ENCODE results near the gene ERBB3. TPM values are rescaled to one million over a fixed set of nuclear protein-coding genes. Genes with fewer than 3 reads are reported as not detected.
"Not testable (repeated sequence)": the region's sequence is repeated elsewhere in the genome, so short reads cannot be mapped to it uniquely, and the experiment has no call there.

Gene ERBB3
- total RNA-seq, 4 donors from 2014 or later = 13.9 to 25.0 (median 19.0) TPM

- TF ChIP-seq CTCF (IDR thresholded peaks at IDR 0.05) = no peak
- TF ChIP-seq EP300 (IDR thresholded peaks at IDR 0.05) = no peak
- TF ChIP-seq POLR2A (IDR thresholded peaks at IDR 0.05; ENCODE audit: low read depth) = no peak
- no peak for TF ChIP-seq POLR2AphosphoS5 (IDR thresholded peaks at IDR 0.05)
- Histone ChIP-seq H3K4me1 (peaks cover 13 to 17% (median 13%) of the 10 kb centered on the region in 4 donors), H3K9me3 (no peaks in the 10 kb centered on the region), H3K4me3 (no peak overlapping the region), H3K36me3 (peaks cover 17 to 54% (median 39%) of the 10 kb centered on the region in 4 donors), H3K27ac (replicated peaks in 1 of 4) (no peak overlapping the region), H3K27me3 (no peaks in the 10 kb centered on the region)
- DNase-seq (ENCODE audit: extremely low spot score) = no peak
- intact Hi-C loops (cut with DNase I) = loop anchor here (10.0 kb wide), 1 partner anchor 293 kb away; the partner anchor contains the start of gene GDF11
- WGBS = 54% methylated on average over 2 of the region's 2 CpGs
Measured at GRCh38 chr12:56038022-56038655, 41.8 kb upstream of the ERBB3 start.

- H3K4me3 ChIP-seq = no peak overlapping the region
- 100% methylated on average over 1 of the region's 1 CpG for WGBS
- H3K27me3 ChIP-seq = no peaks in the 10 kb centered on the region
- H3K9me3 ChIP-seq = no peaks in the 10 kb centered on the region
- H3K27ac ChIP-seq (replicated peaks in 1 of 4) = no peak overlapping the region
- DNase-seq (ENCODE audit: extremely low spot score) = no peak
- peaks cover 19 to 54% (median 39%) of the 10 kb centered on the region in 4 donors for H3K36me3 ChIP-seq
- peaks cover 15 to 24% (median 20%) of the 10 kb centered on the region in 4 donors for H3K4me1 ChIP-seq
- intact Hi-C loops (cut with DNase I) = loop anchor here (2.0 kb wide), 1 partner anchor 43 kb away; the partner anchor contains the start of gene SUOX
- no peak for TF ChIP-seq POLR2AphosphoS5 (IDR thresholded peaks at IDR 0.05)
- TF ChIP-seq EP300 (IDR thresholded peaks at IDR 0.05) = no peak
- no peak for TF ChIP-seq CTCF (IDR thresholded peaks at IDR 0.05)
- no peak for TF ChIP-seq POLR2A (IDR thresholded peaks at IDR 0.05; ENCODE audit: low read depth)
Measured at GRCh38 chr12:56040151-56040550, 39.8 kb upstream of the ERBB3 start.

- no peak for DNase-seq (ENCODE audit: extremely low spot score)
- intact Hi-C loops (cut with DNase I) = loop anchor here (2.0 kb wide), 1 partner anchor 44 kb away; the partner anchor contains the start of gene SUOX
- peaks cover 22 to 54% (median 41%) of the 10 kb centered on the region in 4 donors for H3K36me3 ChIP-seq
- H3K9me3 ChIP-seq = no peaks in the 10 kb centered on the region
- 59% methylated on average over 14 of the region's 14 CpGs for WGBS
- H3K27ac ChIP-seq (replicated peaks in 1 of 4) = peak overlapping the region; percentile 86 to 96 (median 89)
- H3K4me3 ChIP-seq = peak overlapping the region; percentile 69 to 87 (median 82)
- H3K4me1 ChIP-seq = peaks cover 15 to 24% (median 20%) of the 10 kb centered on the region in 4 donors
- TF ChIP-seq POLR2AphosphoS5 (IDR thresholded peaks at IDR 0.05) (no peak), CTCF (IDR thresholded peaks at IDR 0.05) (no peak), POLR2A (IDR thresholded peaks at IDR 0.05; ENCODE audit: low read depth) (no peak), EP300 (IDR thresholded peaks at IDR 0.05) (no peak)
- H3K27me3 ChIP-seq = no peaks in the 10 kb centered on the region
Measured at GRCh38 chr12:56040963-56041551, 38.9 kb upstream of the ERBB3 start.

- Histone ChIP-seq H3K9me3 (no peaks in the 10 kb centered on the region), H3K27ac (replicated peaks in 1 of 4) (peak within 1 kb of the TSS; percentile 86 to 96 (median 89)), H3K27me3 (no peaks in the 10 kb centered on the region), H3K4me1 (peaks cover 15 to 24% (median 20%) of the 10 kb centered on the region in 4 donors), H3K4me3 (peak within 1 kb of the TSS; percentile 69 to 87 (median 82)), H3K36me3 (peaks cover 22 to 47% (median 34%) of the 10 kb centered on the region in 4 donors)
- under 1% methylated on average over 45 of the region's 50 CpGs for WGBS
- TF ChIP-seq CTCF (IDR thresholded peaks at IDR 0.05) = peak; percentile 13 to 55 (median 54)
- TF ChIP-seq EP300 (IDR thresholded peaks at IDR 0.05) = no peak
- peak; percentile 93 for TF ChIP-seq POLR2A (IDR thresholded peaks at IDR 0.05; ENCODE audit: low read depth)
- peak; percentile 96 to 98 for TF ChIP-seq POLR2AphosphoS5 (IDR thresholded peaks at IDR 0.05)
- peak; percentile 99 for DNase-seq (ENCODE audit: extremely low spot score)
- intact Hi-C loops (cut with DNase I) = loop anchor here (2.0 kb wide), 1 partner anchor 45 kb away; the partner anchor contains the start of gene SUOX
Measured at GRCh38 chr12:56041552-56042429, 38.2 kb upstream of the ERBB3 start, which contains the start of gene RPS26. RPS26 (plus strand) TSS chr12:56041918; CDS start chr12:56042167, 249 bp downstream.

- intact Hi-C loops (cut with DNase I); DNase-seq (ENCODE audit: extremely low spot score); H3K27me3 ChIP-seq; H3K9me3 ChIP-seq: not testable (repeated sequence)
- H3K36me3 ChIP-seq = peaks cover 22 to 40% (median 31%) of the 10 kb centered on the region in 4 donors
- H3K4me1 ChIP-seq = peaks cover 15 to 25% (median 23%) of the 10 kb centered on the region in 4 donors
- peak overlapping the region; percentile 86 to 96 (median 89) for H3K27ac ChIP-seq (replicated peaks in 1 of 4)
- H3K4me3 ChIP-seq = peak overlapping the region; percentile 69 to 87 (median 82)
- WGBS = 1% methylated on average over 10 of the region's 20 CpGs
Measured at GRCh38 chr12:56042430-56042813, 37.5 kb upstream of the ERBB3 start.
